Caco-2 (cell line): Measurements from ENCODE around the gene WWOX. TPM values are rescaled to one million over a fixed set of nuclear protein-coding genes. Genes with fewer than 3 reads are reported as not detected.

ENCODE experiments used
- BruUV-seq: library from RNA; stranded (reverse); fragments of 400-500 nt; replicated peaks from 2 replicates; lab custom pipeline; 2021; lab: Mats Ljungman, UMichigan
- CTCF ChIA-PET: fragments of 300-600 bp; sonication (Branson Sonifier 250); formaldehyde crosslinking; loops from one replicate; lab custom pipeline; 2022; ENCODE audit warnings: antibody characterized with exemption; lab: Charles Lee
- POLR2A ChIA-PET: fragments of 300-600 bp; sonication (Branson Sonifier 250); formaldehyde crosslinking; loops from one replicate; lab custom pipeline; 2022; ENCODE audit warnings: antibody characterized with exemption; lab: Charles Lee
- DNase-seq, 2 experiments: peaks; one replicate each; pipeline versions ENCODE4 v3.0.0 to v3.0.0-alpha.2; 2020 to 2022
- H3K27me3 ChIP-seq: replicated peaks from 2 replicates; pipeline ENCODE4 v1.6.0; 2011; ENCODE audit warnings: low read length; ENCODE audit not compliant: control insufficient read depth, insufficient read depth
- H3K36me3 ChIP-seq: 2 replicates; pipeline ENCODE4 v1.5.1; 2011; ENCODE audit warnings: low read length; ENCODE audit not compliant: control insufficient read depth, insufficient read depth
- H3K4me1 ChIP-seq: fragments of 250-450 bp; sonication (Bioruptor Pico); 2 replicates; pipeline ENCODE4 v1.5.1; 2020; ENCODE audit warnings: mild to moderate bottlenecking
- H3K4me3 ChIP-seq: 2 replicates; pipeline ENCODE4 v1.5.1; 2011; ENCODE audit warnings: low read depth, mild to moderate bottlenecking, control low read depth, low read length
- H3K9me3 ChIP-seq: fragments of 250-450 bp; sonication (Bioruptor Pico); 2 replicates; pipeline ENCODE4 v1.5.1; 2020; ENCODE audit warnings: mild to moderate bottlenecking, moderate library complexity
- H3K27ac Mint-ChIP-seq: one replicate; pipeline ENCODE4 v1.8.0; 2022; ENCODE audit warnings: mixed read lengths; ENCODE audit not compliant: unreplicated experiment
- H3K27me3 Mint-ChIP-seq: one replicate; pipeline ENCODE4 v1.8.0; 2022; ENCODE audit warnings: mixed read lengths; ENCODE audit not compliant: insufficient read depth, unreplicated experiment
- H3K36me3 Mint-ChIP-seq: one replicate; pipeline ENCODE4 v1.8.0; 2022; ENCODE audit warnings: mild to moderate bottlenecking, mixed read lengths; ENCODE audit not compliant: insufficient read depth, unreplicated experiment
- H3K4me1 Mint-ChIP-seq: one replicate; pipeline ENCODE4 v1.8.0; 2022; ENCODE audit warnings: low read depth, mixed read lengths; ENCODE audit not compliant: unreplicated experiment
- H3K4me3 Mint-ChIP-seq: one replicate; pipeline ENCODE4 v1.8.0; 2022; ENCODE audit warnings: mild to moderate bottlenecking, moderate library complexity, mixed read lengths; ENCODE audit not compliant: unreplicated experiment
- H3K9me3 Mint-ChIP-seq: one replicate; pipeline ENCODE4 v1.8.0; 2022; ENCODE audit warnings: mixed read lengths; ENCODE audit not compliant: unreplicated experiment
- intact Hi-C: fragments of 100-400 bp; cut with micrococcal nuclease; formaldehyde crosslinking; loops from one replicate; pipeline ENCODE4 v1.10.0; 2022; ENCODE audit not compliant: unreplicated experiment
- total RNA-seq: library from RNA; stranded (reverse); gene quantifications from 2 replicates; pipeline ENCODE4 v1.2.3, GENCODE V29; 2022
- TF ChIP-seq, protein P1 (sequence below), 2 experiments: fragments of 200-600 bp in 1 of 2; IDR thresholded peaks; 1 replicate in 1 of 2; 2 replicates in 1 of 2; pipeline versions ENCODE4 v1.5.1 to v1.8.0; 2011 to 2022; ENCODE audit warnings: antibody characterized with exemption in 1 of 2, control low read depth in 1 of 2, inconsistent platforms in 1 of 2, low read depth in 1 of 2, low read length in 1 of 2, mild to moderate bottlenecking in 1 of 2, moderate library complexity in 1 of 2; ENCODE audit not compliant: insufficient read depth in 1 of 2, severe bottlenecking in 1 of 2, unreplicated experiment in 1 of 2

WWOX gene
- total RNA-seq, 1 experiment from 2014 or later = 45.0 TPM

DNA sequence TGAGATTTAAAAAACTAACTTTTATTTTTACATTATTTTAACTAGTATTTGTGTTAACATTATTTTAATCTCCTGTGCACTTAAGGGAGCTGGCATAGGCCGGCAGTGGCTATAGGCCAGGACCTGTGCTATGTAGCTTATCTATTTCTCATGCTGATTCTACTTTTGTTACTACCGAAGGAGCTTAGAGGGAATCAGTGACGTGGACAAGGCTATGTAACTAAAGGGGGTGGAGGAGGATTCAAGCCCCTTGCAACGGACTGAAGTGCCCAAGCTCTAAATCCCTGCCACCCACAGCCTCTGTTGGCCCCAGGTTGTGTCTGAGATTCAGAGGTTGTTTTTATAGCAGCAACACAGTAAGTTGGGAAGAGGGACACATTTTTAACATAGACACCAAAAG lies 356.4 kb downstream of the WWOX start:
- POLR2A ChIA-PET = no interaction called here
- H3K4me1 Mint-ChIP-seq = peaks cover 7% of the 10 kb centered on the region
- intact Hi-C loops = no loop called here
- Histone ChIP-seq H3K4me1 (no peaks in the 10 kb centered on the region), H3K9me3 (no peaks in the 10 kb centered on the region), H3K36me3 (no peaks in the 10 kb centered on the region), H3K27me3 (no peaks in the 10 kb centered on the region), H3K4me3 (no peak overlapping the region)
- H3K4me3 Mint-ChIP-seq = no peak overlapping the region
- no peaks in the 10 kb centered on the region for H3K36me3 Mint-ChIP-seq
- H3K27me3 Mint-ChIP-seq = no peaks in the 10 kb centered on the region
- TF ChIP-seq, protein P1, sequence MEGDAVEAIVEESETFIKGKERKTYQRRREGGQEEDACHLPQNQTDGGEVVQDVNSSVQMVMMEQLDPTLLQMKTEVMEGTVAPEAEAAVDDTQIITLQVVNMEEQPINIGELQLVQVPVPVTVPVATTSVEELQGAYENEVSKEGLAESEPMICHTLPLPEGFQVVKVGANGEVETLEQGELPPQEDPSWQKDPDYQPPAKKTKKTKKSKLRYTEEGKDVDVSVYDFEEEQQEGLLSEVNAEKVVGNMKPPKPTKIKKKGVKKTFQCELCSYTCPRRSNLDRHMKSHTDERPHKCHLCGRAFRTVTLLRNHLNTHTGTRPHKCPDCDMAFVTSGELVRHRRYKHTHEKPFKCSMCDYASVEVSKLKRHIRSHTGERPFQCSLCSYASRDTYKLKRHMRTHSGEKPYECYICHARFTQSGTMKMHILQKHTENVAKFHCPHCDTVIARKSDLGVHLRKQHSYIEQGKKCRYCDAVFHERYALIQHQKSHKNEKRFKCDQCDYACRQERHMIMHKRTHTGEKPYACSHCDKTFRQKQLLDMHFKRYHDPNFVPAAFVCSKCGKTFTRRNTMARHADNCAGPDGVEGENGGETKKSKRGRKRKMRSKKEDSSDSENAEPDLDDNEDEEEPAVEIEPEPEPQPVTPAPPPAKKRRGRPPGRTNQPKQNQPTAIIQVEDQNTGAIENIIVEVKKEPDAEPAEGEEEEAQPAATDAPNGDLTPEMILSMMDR (IDR thresholded peaks at IDR 0.05; ENCODE audit: insufficient read depth in 1 of 2, low read depth in 1 of 2, low read length in 1 of 2, severe bottlenecking in 1 of 2, unreplicated experiment in 1 of 2) = no peak
- no peak overlapping the region for H3K27ac Mint-ChIP-seq
- CTCF ChIA-PET = no interaction called here
- no TSS peak for BruUV-seq
- DNase-seq = no peak
- no peaks in the 10 kb centered on the region for H3K9me3 Mint-ChIP-seq

DNA sequence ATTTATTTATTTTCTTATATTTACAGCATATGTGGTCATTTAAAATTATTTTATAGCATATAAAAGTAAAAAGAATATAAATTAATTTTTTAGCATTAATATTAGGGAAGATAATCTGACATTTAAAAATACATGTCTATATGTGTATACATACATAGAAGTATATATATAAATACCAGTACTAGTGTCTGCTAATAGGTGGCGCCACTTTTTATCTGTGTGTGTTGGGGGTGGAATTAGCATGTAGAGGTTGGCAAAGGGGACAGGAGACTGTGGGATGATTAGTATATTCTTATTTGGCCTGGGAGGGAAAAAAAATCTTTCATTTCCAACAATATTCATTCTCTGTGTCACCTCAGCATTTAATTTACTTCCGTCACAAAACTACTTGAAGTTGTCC lies 359.1 kb downstream of the WWOX start:
- CTCF ChIA-PET = no interaction called here
- H3K4me1 ChIP-seq = peaks cover 5% of the 10 kb centered on the region; the same call in 1 of the 2 replicates

DNA sequence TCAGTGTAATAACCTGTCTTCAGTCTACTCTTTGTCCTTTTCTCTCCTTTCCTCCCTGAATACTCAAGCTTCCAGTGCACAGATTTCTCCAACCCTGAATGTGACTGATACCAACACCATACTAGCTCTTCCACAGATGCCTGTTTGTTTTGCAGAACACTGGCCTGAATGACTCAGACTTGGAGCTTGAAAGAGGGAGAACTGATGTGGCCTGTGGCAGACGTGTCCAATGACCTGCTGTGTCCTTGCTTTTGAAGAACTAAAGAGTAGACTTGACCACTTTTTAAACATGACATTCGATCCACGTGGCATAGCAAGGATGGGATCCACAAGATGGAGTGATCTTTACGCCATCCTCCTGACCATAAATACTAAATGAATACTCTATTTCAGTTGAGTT lies 361.0 kb downstream of the WWOX start:
- TF ChIP-seq, protein P1 (IDR thresholded peaks at IDR 0.05; ENCODE audit: insufficient read depth in 1 of 2, low read depth in 1 of 2, low read length in 1 of 2, severe bottlenecking in 1 of 2, unreplicated experiment in 1 of 2) = no peak
- Mint-ChIP-seq H3K9me3 (peaks cover 17% of the 10 kb centered on the region), H3K4me1 (peaks cover 7% of the 10 kb centered on the region), H3K27ac (peak overlapping the region; percentile 22), H3K27me3 (no peaks in the 10 kb centered on the region), H3K4me3 (no peak overlapping the region), H3K36me3 (no peaks in the 10 kb centered on the region)
- BruUV-seq = no TSS peak
- ChIA-PET CTCF (interaction anchor here (0.7 kb wide), 1 partner anchor 212 kb away, joined by 3 read pairs; no protein-coding TSS in a partner anchor), POLR2A (no interaction called here)
- no peak for DNase-seq
- Histone ChIP-seq H3K9me3 (peaks cover under 1% of the 10 kb centered on the region), H3K4me1 (peaks cover 5% of the 10 kb centered on the region; the same call in 1 of the 2 replicates), H3K4me3 (no peak overlapping the region), H3K36me3 (no peaks in the 10 kb centered on the region), H3K27me3 (no peaks in the 10 kb centered on the region)
- intact Hi-C loops = no loop called here

More for the DNA sequence above, 359.1 kb downstream of the WWOX start:
- no TSS peak for BruUV-seq
- no peak for DNase-seq
- H3K4me1 Mint-ChIP-seq = peaks cover 7% of the 10 kb centered on the region
- TF ChIP-seq, protein P1 (IDR thresholded peaks at IDR 0.05; ENCODE audit: insufficient read depth in 1 of 2, low read depth in 1 of 2, low read length in 1 of 2, severe bottlenecking in 1 of 2, unreplicated experiment in 1 of 2) = no peak
- H3K36me3 ChIP-seq = no peaks in the 10 kb centered on the region
- H3K9me3 Mint-ChIP-seq = peaks cover under 1% of the 10 kb centered on the region
- H3K27me3 Mint-ChIP-seq = no peaks in the 10 kb centered on the region
- no peak overlapping the region for H3K27ac Mint-ChIP-seq
- no peak overlapping the region for H3K4me3 ChIP-seq
- POLR2A ChIA-PET = no interaction called here
- H3K36me3 Mint-ChIP-seq = no peaks in the 10 kb centered on the region
- H3K9me3 ChIP-seq = no peaks in the 10 kb centered on the region
- intact Hi-C loops = no loop called here
- H3K4me3 Mint-ChIP-seq = no peak overlapping the region
- no peaks in the 10 kb centered on the region for H3K27me3 ChIP-seq
